ENCODE data around the gene PARD6B. TPM values are rescaled to one million over a fixed set of nuclear protein-coding genes. Genes with fewer than 3 reads are reported as not detected.

Gene PARD6B
- total and polyA plus RNA-seq, 10 donors = 0.97 to 7.5 (median 4.1) TPM

- no peak overlapping the region for H3K27ac ChIP-seq
- no peaks in the 10 kb centered on the region for H3K27me3 ChIP-seq (replicated peaks in 1 of 7)
- no peaks in the 10 kb centered on the region for H3K9me3 ChIP-seq
- H3K4me1 ChIP-seq = peaks cover 0 to 13% (median 5%) of the 10 kb centered on the region in 6 donors
- H3K36me3 ChIP-seq = peaks cover 0 to 24% (median 8%) of the 10 kb centered on the region in 6 donors
- intact Hi-C loops (cut with DNase I; ENCODE audit: low total_unique reads) = no loop called here
- TF ChIP-seq POLR2A (IDR thresholded peaks at IDR 0.05) (no peak), CTCF (IDR thresholded peaks at IDR 0.05 in 8 of 11, conservative IDR thresholded peaks at IDR 0.05 in 3 of 11) (no peak), POLR2AphosphoS5 (IDR thresholded peaks at IDR 0.05) (no peak)
- WGBS, 5 donors = 86 to 96% (median 90%) methylated on average over 4 of the region's 4 CpGs
- DNase-seq = no peak
- H3K4me3 ChIP-seq = no peak overlapping the region
Observed at GRCh38 chr20:50743087-50743486, 11.7 kb downstream of the PARD6B start.

- 65 to 91% (median 85%) methylated on average over 15 of the region's 15 CpGs for WGBS, 5 donors
- Histone ChIP-seq H3K9me3 (no peaks in the 10 kb centered on the region), H3K4me1 (peaks cover 0 to 25% (median 5%) of the 10 kb centered on the region in 6 donors), H3K27me3 (replicated peaks in 1 of 7) (no peaks in the 10 kb centered on the region), H3K27ac (peak overlapping the region in 5 of 8 donors; percentile 30 to 50 (median 41)), H3K4me3 (no peak overlapping the region), H3K36me3 (peaks cover 0 to 19% (median 4%) of the 10 kb centered on the region in 6 donors)
- no peak for DNase-seq
- no peak for TF ChIP-seq POLR2AphosphoS5 (IDR thresholded peaks at IDR 0.05)
- TF ChIP-seq POLR2A (IDR thresholded peaks at IDR 0.05) = no peak
- peak in 1 of 11 experiments; percentile 11 for TF ChIP-seq CTCF (IDR thresholded peaks at IDR 0.05 in 8 of 11, conservative IDR thresholded peaks at IDR 0.05 in 3 of 11)
- intact Hi-C loops (cut with DNase I; ENCODE audit: low total_unique reads) = no loop called here
Observed at GRCh38 chr20:50744143-50744792, 12.9 kb downstream of the PARD6B start.

GRCh38 chr20:50745634-50746137, 14.3 kb downstream of the PARD6B start:
- WGBS, 5 donors = 82 to 95% (median 90%) methylated on average over 2 of the region's 2 CpGs
- intact Hi-C loops (cut with DNase I; ENCODE audit: low total_unique reads) = no loop called here
- DNase-seq = no peak
- TF ChIP-seq CTCF (IDR thresholded peaks at IDR 0.05 in 8 of 11, conservative IDR thresholded peaks at IDR 0.05 in 3 of 11) (no peak), POLR2A (IDR thresholded peaks at IDR 0.05) (no peak), POLR2AphosphoS5 (IDR thresholded peaks at IDR 0.05) (no peak)
- Histone ChIP-seq H3K4me3 (no peak overlapping the region), H3K4me1 (peaks cover 0 to 28% (median 5%) of the 10 kb centered on the region in 6 donors), H3K9me3 (no peaks in the 10 kb centered on the region), H3K27ac (no peak overlapping the region), H3K36me3 (peaks cover 0 to 27% (median 6%) of the 10 kb centered on the region in 6 donors), H3K27me3 (replicated peaks in 1 of 7) (no peaks in the 10 kb centered on the region)

GRCh38 chr20:50746138-50746940, 15.0 kb downstream of the PARD6B start:
- intact Hi-C loops (cut with DNase I; ENCODE audit: low total_unique reads) = no loop called here
- H3K36me3 ChIP-seq = peaks cover 0 to 27% (median 6%) of the 10 kb centered on the region in 6 donors
- TF ChIP-seq POLR2AphosphoS5 (IDR thresholded peaks at IDR 0.05) (no peak), CTCF (IDR thresholded peaks at IDR 0.05 in 8 of 11, conservative IDR thresholded peaks at IDR 0.05 in 3 of 11) (no peak), POLR2A (IDR thresholded peaks at IDR 0.05) (no peak)
- 80 to 98% (median 89%) methylated on average over 3 of the region's 3 CpGs for WGBS, 5 donors
- no peak overlapping the region for H3K4me3 ChIP-seq
- no peaks in the 10 kb centered on the region for H3K27me3 ChIP-seq (replicated peaks in 1 of 7)
- no peak for DNase-seq
- no peak overlapping the region for H3K27ac ChIP-seq
- H3K4me1 ChIP-seq = peaks cover 0 to 28% (median 5%) of the 10 kb centered on the region in 6 donors
- H3K9me3 ChIP-seq = no peaks in the 10 kb centered on the region

All from spleen (tissue), 11 donors.